Peyer's patch (tissue), 4 donors: ENCODE data around the gene MIPOL1.

ENCODE experiments used
- POLR2A ChIP-seq, 2 donors: fragments of 450-650 bp; IDR thresholded peaks; one replicate each; pipeline ENCODE4 v1.5.1; 2017; ENCODE audit warnings: antibody characterized with exemption in 2 of 2, mild to moderate bottlenecking in 2 of 2, moderate library complexity in 2 of 2
- TF ChIP-seq, protein P1 (sequence below), 6 experiments: fragments of 450-650 bp in 4 of 6; fragments of 200-600 bp in 2 of 6; sonication (generic) in 1 of 6; IDR thresholded peaks; one replicate each; pipeline ENCODE4 v1.5.1; 2017 to 2019; ENCODE audit warnings: antibody characterized with exemption in 6 of 6, mild to moderate bottlenecking in 3 of 6, moderate library complexity in 1 of 6

DNA sequence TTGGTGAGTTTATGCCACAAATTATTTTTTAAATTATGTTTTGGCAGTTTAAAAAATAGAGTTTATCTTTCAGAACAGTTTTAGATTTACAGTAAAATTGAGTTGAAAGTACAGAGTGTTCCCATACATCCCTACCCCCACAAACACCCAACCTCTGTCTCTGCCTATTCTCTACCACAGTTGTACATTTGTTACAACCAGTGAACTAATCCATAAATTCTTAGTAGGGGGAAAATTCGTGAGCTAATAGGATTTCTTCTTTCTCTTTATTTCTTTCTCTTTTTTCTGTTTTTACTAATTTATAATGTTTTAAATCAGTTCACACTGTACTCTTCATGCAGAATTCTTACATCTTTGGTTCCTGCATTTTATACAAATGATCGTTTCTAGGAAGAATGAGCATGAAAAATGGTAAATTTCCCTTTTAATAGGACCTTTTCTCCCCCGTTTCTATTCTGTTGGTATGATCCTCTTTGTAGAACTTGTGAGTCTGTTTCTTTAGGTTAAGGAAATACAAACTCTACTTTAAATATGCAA, 56.7 kb downstream of the MIPOL1 start:
- no peak for TF ChIP-seq POLR2A (IDR thresholded peaks at IDR 0.05)
- TF ChIP-seq, protein P1, sequence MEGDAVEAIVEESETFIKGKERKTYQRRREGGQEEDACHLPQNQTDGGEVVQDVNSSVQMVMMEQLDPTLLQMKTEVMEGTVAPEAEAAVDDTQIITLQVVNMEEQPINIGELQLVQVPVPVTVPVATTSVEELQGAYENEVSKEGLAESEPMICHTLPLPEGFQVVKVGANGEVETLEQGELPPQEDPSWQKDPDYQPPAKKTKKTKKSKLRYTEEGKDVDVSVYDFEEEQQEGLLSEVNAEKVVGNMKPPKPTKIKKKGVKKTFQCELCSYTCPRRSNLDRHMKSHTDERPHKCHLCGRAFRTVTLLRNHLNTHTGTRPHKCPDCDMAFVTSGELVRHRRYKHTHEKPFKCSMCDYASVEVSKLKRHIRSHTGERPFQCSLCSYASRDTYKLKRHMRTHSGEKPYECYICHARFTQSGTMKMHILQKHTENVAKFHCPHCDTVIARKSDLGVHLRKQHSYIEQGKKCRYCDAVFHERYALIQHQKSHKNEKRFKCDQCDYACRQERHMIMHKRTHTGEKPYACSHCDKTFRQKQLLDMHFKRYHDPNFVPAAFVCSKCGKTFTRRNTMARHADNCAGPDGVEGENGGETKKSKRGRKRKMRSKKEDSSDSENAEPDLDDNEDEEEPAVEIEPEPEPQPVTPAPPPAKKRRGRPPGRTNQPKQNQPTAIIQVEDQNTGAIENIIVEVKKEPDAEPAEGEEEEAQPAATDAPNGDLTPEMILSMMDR (IDR thresholded peaks at IDR 0.05), result no peak
